ENCODE results near the gene HSBP1L1.

The HSBP1L1 gene

DNA sequence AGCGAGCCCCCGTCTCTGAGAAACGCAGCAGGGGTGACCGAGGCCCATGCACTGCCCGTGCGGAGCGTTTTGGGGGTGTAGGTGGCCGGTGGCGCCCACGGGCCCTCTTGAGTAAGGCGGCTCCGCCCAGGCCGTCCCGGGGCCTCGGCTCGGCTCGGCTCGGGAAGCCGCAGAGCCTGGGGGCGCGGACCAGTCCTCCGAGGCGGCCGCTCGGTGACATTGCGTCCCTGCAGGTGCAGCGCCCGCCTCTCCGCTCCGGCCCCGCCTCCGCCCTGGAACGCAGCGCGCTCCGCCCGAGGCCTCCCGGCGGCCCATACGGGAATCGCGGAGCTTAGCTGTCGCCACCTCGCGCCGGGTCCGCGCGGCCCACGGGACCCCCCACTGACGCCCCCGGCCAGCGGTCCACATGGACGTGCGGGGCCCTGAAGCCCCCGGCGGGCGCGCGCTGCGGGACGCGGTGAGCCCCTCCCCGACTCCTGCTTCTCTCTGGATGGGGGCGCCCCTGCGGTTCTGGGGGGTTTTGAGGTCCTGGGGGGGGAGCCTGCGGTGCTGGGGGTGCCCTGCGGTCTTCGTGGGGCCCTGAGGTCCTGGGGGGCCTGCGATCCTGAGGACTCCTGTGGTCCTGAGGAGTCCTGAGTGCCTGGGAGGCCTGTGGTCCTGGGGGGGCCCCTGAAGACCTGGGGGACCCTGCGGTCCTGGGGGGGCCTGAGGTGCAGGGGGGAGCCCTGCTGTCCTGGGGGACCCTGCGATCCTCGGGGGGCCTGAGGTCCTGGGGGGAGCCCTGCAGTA is at the start of gene HSBP1L1:
Gene HSBP1L1, plus strand, starts transcription at position 314 of the 789 bp plus-strand sequence. Its CDS starts 93 bp downstream, at position 407.
- no peak for DNase-seq

- no peak for DNase-seq
Observed at GRCh38 chr18:79915161-79916127, 49.0 kb upstream of the HSBP1L1 start.

DNA sequence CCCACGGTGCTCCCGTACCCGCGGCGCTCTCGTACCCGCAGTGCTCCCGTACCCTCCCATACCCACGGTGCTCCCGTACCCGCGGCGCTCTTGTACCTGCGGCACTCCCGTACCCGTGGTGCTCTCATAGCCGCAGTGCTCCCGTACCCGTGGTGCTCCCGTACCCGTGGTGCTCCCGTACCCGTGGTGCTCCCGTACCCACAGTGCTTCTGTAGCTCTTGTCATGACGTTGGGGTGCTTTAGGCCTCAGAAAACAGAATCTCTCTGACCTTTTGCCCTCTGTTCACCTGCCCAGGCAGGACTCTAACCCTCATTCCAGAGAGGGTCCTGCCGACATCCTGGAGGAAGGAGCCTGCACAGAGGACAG is 48.3 kb upstream of the HSBP1L1 start:
- no peak for DNase-seq

GRCh38 chr18:79916546-79917168 is 47.8 kb upstream of the HSBP1L1 start:
- no peak for DNase-seq

GRCh38 chr18:79917169-79917852 is 47.1 kb upstream of the HSBP1L1 start:
- DNase-seq: no peak

GRCh38 chr18:79917853-79918614 is 46.4 kb upstream of the HSBP1L1 start:
- no peak for DNase-seq

DNA sequence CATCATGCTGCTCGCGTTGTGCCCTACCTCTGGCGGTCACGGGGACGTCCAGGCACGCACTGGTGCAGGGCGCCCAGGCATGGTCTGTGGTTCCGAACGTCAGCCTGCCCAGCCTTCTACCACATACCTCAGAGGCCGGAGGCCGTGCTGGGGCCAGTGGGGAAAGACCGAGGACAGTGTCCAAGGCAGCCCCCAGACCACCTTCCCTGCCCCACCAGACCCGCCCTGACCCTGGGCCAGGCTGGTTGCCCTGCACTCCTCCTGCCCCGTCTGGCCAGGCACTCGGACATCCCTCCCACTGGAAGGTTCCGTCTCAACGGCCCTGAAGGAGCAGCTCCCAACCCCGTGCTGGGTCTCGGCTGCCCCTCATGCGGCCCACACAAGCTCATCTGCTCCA is 45.8 kb upstream of the HSBP1L1 start:
- DNase-seq: no peak

GRCh38 chr18:79919089-79919488 is 45.4 kb upstream of the HSBP1L1 start:
- no peak for DNase-seq

DNA sequence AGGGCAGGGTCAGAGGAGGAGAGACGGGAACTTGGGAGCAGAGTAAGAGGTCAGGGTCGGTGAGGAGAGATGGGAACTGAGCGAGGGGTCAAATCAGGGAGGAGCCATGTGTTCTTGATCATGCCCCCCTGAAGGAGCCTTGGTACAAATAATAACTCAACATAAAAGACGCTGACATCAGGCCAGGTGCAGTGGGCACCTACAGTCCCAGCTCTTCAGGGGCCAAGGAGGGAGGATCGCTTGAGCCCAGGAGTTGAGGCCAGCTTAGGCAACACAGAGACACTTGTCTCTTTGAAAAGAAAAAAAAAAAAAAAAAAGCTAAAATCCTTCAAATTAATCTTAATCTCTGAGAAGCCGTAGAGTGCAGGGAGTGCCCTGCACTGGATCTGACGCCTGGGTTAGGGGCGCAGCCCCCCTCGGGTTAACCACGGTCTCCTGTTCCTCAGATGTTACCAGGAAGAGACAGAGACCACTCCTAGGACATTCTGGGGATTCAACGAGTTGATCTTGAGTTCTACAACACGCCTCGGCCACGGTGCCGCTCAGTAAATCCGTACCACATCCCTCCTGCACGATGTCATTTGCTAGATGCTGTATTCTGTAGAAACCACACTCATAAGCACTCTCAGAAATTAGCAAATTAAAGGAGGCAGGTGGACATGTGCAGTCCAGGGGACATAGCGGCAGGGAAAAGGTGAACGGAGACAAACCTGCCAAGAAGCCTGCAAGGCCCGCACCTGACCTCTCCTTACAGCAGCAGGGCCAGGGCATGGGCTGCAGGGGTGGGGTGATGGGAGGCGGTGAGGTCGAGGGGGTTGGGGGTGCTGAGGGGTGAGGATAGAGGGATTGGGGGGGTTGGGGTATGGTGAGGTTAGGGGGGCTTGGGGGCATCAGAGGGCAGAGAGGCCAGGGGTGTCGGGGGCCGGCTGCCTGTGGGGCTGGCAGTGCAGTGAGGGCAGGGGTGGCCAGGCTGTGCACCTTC is 42.2 kb upstream of the HSBP1L1 start:
- DNase-seq: no peak

GRCh38 chr18:79922971-79923411 is 41.5 kb upstream of the HSBP1L1 start:
- DNase-seq: no peak

DNA sequence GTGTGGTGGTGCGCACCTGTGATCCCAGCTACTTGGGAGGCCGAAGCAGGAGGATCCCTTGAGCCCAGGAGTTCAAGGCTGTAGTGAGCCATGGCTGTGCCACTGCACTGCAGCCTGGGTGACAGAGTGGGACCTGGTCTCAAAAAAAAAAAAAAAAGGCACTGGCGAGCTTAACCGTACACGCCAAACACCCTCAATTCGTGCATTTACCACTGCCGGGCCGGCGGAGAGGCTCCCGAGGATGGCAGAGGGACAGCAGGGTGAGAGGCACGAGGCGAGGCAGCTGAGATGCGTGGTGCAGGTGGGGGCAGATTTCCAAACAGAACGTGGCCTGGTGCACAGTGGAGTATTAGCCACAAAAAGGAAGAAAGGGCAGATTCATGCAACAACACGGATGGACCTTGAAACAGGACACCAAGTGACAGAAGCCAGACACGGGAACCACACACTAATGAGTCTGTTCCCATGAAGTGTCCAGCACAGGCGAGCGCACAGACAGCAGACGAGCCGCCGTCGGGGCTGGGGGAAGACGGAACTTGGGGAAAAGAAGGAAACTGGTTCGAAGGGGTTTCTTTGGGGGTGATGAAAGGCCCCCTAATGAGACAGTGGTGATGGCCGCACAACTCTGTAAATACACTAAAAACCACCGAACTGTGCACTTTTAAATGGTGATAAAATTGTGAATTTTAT is 40.4 kb upstream of the HSBP1L1 start:
- no peak for DNase-seq

GRCh38 chr18:79924814-79925731 is 39.4 kb upstream of the HSBP1L1 start:
- DNase-seq: peak; percentile 77

- no peak for DNase-seq
Observed at GRCh38 chr18:79926306-79926705, 38.1 kb upstream of the HSBP1L1 start.

- DNase-seq: no peak
Observed at GRCh38 chr18:79926715-79927606, 37.5 kb upstream of the HSBP1L1 start.

GRCh38 chr18:79927607-79928562 is 36.6 kb upstream of the HSBP1L1 start:
- no peak for DNase-seq

DNA sequence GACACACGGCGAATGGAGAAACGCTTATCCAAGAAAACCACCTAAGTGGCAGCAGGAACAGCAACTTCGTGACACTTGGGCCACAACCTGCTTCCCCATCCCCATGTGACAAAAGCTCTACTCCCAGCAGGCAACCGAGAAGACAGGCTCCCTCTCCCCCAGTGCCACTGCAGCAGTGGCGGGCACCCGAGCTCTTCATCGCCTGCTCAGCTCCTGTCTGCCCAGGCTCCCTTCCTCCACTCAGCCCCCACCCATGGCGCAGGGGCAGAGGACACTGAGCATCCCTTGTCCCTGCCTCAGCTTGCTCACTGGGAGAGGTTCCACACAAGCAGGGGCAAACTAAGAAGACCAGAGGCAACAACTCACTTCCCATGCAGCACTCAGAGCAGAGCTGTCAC is 35.9 kb upstream of the HSBP1L1 start:
- DNase-seq: no peak
